GM19239 (cell line): ENCODE results near the gene CCDC142.
A peak's percentile ranks its signal among the peaks of the same experiment; 100 is the strongest.

ENCODE experiments used
- DNase-seq: peaks from one replicate; pipeline ENCODE4 v3.0.0; 2011; ENCODE audit warnings: low spot score; ENCODE audit not compliant: insufficient read length
- FAIRE-seq: peaks from 2 replicates; lab custom pipeline; 2011; peaks lifted over from hg19 to GRCh38; lab: Jason Lieb, UNC

The CCDC142 gene

GRCh38 chr2:74514368-74515270 lies 31.8 kb upstream of the CCDC142 start, which contains the start of gene TLX2:
Gene TLX2, plus strand, starts transcription at chr2:74514450. Its CDS starts 357 bp downstream, at chr2:74514807.
- peak; percentile 14 for FAIRE-seq
- DNase-seq = no peak

GRCh38 chr2:74513605-74514367 lies 31.0 kb upstream of the CCDC142 start:
- FAIRE-seq (no peak), DNase-seq (no peak)

GRCh38 chr2:74512744-74513604 lies 30.2 kb upstream of the CCDC142 start:
- FAIRE-seq (no peak), DNase-seq (no peak)

DNA sequence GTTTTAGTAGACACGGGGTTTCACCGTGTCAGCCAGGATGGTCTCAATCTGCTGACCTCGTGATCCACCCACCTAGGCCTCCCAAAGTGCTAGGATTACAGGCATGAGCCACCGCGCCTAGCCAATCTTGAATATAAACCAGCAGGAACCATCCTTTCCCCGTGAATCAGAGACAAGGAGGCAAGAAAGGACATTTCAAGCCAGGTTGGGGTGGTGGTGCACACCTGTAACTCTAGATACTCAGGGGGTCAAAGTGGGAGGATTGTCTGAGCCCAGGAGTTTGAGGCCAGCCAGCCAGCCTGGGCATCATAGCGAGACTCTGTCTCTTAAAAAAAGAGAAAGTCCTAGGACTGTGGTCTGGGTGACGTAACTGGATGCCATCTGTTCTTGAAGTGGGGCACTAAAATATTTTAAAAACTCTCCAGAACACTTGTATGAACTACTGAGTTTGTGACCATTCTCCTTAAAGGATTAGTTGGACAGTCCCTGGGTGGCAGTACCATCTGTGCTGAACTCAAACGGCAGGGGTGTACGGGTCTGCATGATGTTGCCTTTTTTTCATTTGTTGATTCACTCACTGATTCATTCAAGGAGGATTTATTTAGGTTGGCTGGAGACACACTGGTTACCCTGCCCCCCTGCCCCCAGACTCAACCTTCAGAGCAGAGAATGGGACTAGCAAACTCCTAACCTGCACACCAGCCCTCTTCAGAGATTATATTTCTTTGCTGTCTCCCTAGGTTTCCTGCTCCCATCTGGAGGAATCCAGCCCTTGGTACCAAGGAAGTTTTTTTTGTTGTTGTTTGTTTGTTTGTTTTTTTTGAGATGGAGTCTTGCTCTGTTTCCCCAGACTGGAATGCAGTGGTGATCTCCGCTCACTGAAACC lies 28.5 kb upstream of the CCDC142 start:
- FAIRE-seq (no peak), DNase-seq (no peak)

DNA sequence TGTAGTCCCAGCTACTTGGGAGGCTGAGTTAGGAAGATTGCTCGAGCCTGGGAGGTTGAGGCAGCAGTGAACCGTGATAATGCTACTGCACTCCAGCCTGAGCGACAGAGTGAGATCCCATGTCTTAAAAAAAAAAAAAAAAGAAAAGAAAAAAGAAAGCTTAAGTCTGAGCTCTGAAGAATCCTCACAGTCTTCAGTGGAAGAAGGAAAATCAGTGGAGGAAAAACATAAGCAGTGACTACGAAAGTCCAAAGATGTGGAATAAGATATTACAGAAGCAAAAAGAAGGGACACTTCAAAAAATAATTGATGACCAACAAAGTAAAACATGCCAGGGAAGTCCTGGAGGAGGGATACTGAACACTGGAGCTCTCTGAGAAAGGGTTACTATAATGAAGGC lies 27.5 kb upstream of the CCDC142 start:
- DNase-seq (no peak), FAIRE-seq (no peak)

DNA sequence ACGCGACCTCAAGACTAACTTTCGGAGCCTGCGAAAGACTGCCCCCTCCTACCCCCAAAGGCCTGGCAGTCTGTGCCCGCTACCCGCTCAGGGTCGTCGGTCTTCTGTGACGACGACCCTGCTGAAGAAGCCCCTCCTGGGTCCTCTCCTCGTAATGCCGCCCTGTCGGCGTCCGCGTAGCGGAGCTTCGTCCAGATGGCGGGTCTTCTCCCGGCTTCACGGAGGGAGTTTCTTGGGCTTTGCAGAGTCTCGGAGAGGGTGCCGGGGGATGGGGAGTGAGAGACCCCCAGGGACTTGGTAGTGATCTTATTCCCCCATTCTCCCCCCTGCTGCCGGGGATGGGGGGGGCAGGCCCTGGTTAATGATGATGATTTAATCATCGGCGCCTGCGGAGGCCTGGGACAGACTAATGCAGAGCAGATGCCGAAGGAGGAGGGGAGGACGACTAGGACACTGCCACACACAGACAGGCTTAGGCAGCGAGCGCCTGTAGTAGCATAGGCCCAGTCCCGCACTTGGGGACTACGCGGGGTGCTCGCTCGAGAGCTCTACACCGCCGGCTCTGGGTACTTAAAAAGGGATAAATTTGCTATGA lies 25.2 kb upstream of the CCDC142 start:
- no peak for DNase-seq
- no peak for FAIRE-seq

DNA sequence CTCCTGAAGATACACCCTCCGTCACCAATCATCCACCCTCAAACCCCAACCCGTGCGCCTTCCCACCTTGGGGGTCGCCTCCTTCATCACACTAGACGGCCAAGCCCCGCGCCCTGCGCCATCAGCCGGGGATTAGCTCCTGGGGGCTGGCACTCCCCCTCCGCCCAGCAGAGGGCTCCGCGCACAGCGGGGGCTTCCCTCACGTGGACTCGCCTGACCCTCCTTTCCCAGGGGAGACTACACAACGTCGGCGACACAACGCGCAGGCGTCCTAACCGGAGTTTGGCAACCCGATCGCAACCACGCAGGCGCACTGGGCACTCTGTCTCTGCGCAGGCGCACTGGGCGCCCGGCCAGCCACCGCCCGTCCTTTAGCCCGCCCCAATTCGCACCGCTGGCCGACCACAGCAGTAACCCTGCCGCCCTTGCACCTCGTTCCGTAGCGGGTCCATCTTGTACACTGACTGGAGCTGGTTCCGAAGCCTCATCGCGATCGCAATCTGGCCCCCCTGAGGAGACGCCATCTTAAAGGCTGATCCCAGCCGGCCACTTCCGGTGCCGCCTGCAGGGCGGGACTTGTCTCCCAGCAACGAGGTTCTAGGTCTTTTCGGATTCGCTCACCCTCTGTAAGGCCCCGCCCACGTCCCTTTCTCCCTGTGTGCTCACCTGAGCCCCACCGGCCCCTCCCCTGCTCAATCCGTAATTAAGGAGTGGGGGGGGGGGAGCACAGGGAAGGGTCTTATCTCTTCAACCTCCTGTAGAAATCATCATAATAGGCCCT lies 24.5 kb upstream of the CCDC142 start, which contains the start of gene PCGF1:
PCGF1 (minus strand) TSS at position 551 of the 781 bp plus-strand sequence; CDS start at position 524, 27 bp downstream.
- FAIRE-seq = peak; percentile 95

DNA sequence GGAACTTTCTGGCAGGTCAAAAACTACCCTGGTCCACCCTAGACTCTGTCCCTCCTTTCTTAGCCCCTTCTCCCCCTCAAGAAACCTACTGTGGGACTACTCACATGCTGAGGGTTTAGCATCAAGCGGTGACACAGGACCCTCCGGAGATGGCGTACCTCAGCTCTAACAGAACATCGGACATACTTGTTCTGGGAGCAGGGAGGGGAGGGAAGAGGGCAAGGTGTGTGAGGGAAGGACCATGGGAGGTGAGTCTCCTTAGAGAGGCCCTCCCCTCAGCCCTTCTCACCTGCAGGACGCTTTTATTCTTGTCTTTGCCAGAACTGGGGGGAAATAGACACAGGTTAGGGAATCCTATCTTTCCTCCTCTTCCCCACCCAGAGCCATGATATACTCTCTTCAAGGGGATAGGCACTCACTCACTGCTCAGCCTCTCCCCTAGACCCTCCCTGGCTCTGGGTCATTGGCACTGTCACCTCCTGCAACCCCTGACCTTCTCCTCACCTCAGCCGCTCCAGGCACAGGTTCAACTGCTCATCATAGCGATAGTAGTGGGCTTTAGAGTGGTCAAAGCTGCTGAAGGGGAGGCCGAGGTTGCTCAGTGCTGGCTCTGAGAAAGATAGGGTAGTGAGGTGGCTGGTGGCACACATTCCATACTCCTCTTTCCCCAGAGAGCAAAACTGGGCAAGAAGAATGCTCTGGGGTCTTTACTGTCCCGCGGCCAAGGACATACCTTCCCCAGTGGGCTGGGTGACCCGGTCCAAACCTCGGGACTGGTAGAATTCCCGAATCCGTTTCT lies 22.8 kb upstream of the CCDC142 start:
- FAIRE-seq (no peak), DNase-seq (no peak)

More for the DNA sequence above, 24.5 kb upstream of the CCDC142 start, which contains the start of gene PCGF1:
- DNase-seq = peak; percentile 93

GRCh38 chr2:74504591-74504990 lies 21.8 kb upstream of the CCDC142 start:
- no peak for FAIRE-seq

DNA sequence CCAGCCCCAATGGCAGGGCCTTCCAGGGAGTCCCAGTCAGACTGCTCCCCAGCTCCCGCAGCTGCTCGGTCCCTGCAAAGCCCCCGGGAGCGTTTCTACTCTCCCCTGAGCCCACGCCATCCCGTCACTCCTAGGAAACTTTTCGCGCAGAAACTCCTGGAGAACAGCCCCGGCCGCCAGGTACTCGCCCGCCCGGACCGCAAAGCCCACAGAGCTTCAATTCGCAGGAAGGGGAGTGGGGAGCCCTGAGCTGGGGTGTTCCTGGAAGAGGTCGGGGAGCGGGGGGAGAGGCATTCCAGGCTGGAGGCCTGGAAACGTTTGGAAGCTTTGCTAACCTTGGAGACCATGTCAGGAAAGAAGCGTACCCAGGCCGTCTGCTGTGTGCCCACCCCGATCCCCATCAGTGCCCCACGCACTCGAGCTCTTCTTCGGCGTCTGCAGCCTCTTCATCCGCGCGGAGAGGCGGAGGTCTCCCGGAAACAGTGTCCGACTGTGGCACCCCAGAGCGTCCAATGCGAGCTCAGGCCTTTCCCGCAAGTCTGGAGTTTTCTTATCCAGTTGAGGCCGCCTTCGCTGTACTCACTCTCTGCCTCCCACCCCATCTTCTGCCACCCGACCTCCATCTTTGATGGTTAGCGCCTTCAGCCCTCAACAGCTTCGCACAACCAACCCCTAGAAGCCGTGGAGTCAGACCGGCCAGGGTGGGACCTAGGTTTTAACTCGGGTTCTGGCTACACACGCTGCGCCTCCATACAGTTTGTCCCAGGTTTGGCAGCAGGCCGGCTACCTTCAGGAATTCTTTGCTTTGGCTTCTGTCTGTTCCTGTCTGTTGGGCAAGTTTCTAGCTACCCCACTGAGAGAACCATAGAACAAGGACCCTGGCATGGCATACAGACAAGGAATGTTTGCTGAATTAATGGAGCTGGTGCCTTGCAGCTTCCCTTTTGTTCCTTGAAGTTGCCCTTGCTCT lies 21.0 kb upstream of the CCDC142 start:
- FAIRE-seq (no peak), DNase-seq (no peak)

More at GRCh38 chr2:74504591-74504990, 21.8 kb upstream of the CCDC142 start:
- DNase-seq = no peak

DNA sequence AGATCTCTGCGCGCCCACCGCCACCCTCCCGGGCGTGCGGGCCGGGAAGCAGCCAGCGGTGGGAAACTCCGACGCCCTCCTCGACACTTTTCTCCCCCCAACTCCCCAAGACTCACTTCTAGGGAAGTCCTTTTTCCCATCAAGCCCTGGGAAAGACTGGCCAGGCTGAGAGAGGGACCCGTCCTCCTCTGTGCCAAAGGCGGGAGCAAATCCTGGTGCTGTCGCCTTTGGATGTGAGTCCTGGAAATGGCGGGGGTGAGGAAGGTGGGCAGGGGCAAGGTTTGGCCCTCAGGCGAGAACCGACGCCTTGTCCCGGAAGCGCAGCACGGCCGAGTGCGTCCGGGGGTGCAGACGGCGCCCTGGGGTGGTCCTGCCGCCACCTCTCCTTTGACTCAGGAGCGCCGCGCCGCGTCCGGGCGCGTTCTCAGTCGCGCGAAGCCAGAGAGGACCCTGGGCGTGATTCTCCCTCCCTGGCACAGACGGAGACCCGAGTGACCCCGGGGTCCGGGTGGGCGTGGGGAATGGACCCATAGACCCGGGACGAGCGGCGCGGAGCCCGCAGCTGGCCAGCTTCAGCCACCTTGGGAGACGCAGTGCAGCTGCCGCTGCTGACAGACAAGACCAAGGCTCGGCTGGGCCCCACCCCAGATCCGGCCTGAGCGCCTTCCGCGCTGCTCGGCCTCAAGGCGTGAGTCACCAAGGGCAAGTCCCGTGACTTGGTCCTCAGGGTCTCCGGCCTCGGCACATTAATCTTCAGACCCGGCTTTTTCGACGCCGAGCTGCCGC lies 20.1 kb upstream of the CCDC142 start:
- FAIRE-seq = peak; percentile 71
- DNase-seq = peak; percentile 63

DNA sequence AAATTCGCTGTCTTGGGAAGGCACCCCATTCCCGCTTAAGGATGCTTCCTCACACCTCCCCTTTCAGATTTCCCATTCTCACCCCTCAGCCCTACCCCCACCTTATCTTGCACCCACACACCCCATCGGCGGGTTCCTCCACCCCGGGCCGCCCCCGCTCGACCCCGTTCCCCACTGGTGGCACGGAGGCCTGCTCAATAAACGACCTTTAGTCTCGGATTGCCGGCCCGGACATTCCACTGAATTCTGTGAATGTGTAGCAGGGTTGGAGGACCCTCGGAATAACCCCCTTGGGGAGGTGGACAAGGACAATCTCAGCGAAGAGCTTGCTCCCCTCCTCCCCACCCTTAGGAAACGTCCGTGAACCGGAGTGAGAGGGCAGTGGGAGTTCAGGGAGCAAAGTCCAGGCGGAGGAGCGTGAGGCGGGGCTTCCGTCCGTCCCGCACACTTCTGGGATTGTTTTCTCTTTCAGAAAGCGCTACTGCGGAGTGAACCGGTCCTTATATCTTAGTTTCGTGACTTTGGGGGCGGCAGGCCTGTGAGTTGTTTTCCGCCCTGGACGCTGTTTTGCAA lies 19.4 kb upstream of the CCDC142 start:
- peak; percentile 18 for FAIRE-seq
- no peak for DNase-seq

DNA sequence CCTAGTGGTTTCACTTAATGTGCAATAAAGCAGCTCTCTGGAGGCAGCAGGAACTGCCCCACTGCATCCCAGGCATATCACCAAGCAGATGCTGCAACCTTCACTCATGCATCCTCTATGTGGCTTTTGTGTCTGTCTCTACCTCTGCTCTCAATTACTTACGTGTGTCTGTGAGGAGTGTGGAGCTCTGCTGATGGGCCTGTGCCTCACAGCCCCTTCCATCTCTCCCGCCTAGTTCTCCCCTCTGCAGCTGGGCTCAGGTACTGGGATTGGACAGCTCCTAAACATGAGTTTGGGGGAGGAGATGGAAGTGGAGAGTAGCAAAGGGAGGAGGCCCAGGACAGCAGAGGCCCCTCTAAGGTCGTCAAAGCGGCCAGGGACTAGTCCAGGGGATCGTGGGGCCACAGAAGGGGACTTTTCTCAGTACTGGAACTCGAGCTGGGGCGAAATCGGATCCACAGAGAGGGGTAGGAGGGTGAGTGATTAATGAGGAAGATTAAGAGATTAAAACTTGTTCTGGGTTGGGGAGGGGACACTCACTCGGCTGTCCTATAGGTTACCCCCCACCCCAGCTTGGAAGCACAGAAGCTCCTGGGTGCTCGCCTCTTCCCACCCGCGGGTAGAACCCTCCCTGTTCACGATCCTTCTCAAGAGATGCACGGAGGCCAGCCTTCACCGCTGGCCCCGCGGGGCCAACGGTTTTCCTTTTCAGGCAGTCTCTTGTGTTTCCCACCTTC lies 18.7 kb upstream of the CCDC142 start:
- no peak for FAIRE-seq
- DNase-seq = no peak

DNA sequence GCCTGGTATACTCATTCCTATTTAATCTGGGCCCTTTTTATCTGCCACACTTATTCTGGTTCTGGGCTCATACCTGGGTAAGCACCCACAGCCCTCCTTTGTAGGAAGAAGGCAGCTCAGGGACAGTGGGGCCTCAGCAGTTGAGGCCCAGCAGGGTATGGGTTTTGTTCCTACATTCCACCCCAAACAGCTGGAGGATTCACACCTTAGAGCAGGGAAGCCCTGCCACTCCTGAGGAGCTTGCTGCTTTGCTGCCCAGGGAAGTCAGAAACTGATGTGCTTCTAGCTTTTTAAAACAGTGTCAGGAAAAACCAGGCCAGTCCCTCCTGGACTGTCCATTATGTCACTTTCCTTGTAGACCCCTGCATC lies 17.8 kb upstream of the CCDC142 start:
- FAIRE-seq (no peak), DNase-seq (no peak)
